Endothelial cell of umbilical vein (primary cell): ENCODE data around the gene POLE.

Source experiments
- EZH2 ChIP-seq: IDR thresholded peaks from 2 replicates; pipeline ENCODE4 v1.6.1; 2012; ENCODE audit warnings: borderline replicate concordance, low read depth, mild to moderate bottlenecking, moderate library complexity, low read length, inconsistent platforms; ENCODE audit not compliant: severe bottlenecking
- JUN ChIP-seq: IDR thresholded peaks from 2 replicates; pipeline ENCODE4 v1.6.1; 2011; ENCODE audit warnings: borderline replicate concordance, low read depth; ENCODE audit not compliant: insufficient read length, insufficient read depth
- MYC ChIP-seq: IDR thresholded peaks from one replicate; pipeline ENCODE4 v1.6.1; 2011; ENCODE audit warnings: mild to moderate bottlenecking, low read depth, low read length
- POLR2A ChIP-seq: IDR thresholded peaks from 2 replicates; pipeline ENCODE4 v1.6.1; 2012; ENCODE audit warnings: low read depth, mild to moderate bottlenecking, control low read depth, low read length
- POLR2AphosphoS5 ChIP-seq: IDR thresholded peaks from 2 replicates; pipeline ENCODE4 v1.6.1; 2012; ENCODE audit warnings: low read depth, mild to moderate bottlenecking, control low read depth, low read length, moderate library complexity; ENCODE audit not compliant: insufficient read depth
- TF ChIP-seq, protein P1 (sequence below), 2 donors: IDR thresholded peaks; 1 replicate in 1 of 2; 2 replicates in 1 of 2; pipeline ENCODE4 v1.5.1; 2011; ENCODE audit warnings: low read length in 2 of 2, mild to moderate bottlenecking in 2 of 2, moderate library complexity in 2 of 2, control low read depth in 1 of 2, inconsistent platforms in 1 of 2, low read depth in 1 of 2; ENCODE audit not compliant: insufficient read depth in 1 of 2; ENCODE audit errors: extremely low read depth in 1 of 2

DNA sequence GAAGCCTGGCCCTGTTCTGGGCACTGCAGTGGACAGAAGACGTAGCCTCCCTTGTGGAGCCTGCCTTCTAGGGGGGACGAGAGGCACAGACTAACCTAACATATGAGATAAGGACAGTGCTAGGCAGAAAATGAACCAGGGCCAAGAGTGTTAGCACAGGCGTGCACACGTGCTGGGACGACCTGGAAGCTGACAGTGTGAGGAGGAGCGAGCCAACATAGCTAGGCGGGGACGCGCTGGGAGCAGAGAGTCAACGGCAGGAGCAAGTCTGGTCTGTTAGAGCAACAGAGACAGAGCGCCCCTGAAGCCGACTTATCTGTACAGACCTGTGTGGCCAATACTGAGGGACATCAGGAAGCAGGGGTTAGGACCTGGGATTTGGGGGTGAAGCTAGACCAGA lies 8.3 kb upstream of the POLE start:
- TF ChIP-seq, protein P1, sequence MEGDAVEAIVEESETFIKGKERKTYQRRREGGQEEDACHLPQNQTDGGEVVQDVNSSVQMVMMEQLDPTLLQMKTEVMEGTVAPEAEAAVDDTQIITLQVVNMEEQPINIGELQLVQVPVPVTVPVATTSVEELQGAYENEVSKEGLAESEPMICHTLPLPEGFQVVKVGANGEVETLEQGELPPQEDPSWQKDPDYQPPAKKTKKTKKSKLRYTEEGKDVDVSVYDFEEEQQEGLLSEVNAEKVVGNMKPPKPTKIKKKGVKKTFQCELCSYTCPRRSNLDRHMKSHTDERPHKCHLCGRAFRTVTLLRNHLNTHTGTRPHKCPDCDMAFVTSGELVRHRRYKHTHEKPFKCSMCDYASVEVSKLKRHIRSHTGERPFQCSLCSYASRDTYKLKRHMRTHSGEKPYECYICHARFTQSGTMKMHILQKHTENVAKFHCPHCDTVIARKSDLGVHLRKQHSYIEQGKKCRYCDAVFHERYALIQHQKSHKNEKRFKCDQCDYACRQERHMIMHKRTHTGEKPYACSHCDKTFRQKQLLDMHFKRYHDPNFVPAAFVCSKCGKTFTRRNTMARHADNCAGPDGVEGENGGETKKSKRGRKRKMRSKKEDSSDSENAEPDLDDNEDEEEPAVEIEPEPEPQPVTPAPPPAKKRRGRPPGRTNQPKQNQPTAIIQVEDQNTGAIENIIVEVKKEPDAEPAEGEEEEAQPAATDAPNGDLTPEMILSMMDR (IDR thresholded peaks at IDR 0.05; ENCODE audit: extremely low read depth in 1 of 2, insufficient read depth in 1 of 2, low read depth in 1 of 2, low read length in 2 of 2), result no peak
- TF ChIP-seq POLR2A (no peak), MYC (no peak), EZH2 (no peak), POLR2AphosphoS5 (no peak), JUN (no peak)
